ENCODE measurements around the gene HS2ST1.

Gene HS2ST1

GRCh38 chr1:87144316-87144895, 230.0 kb downstream of the HS2ST1 start:
- no peak for DNase-seq

- DNase-seq, result no peak
These were observed 230.5 kb downstream of the HS2ST1 start for GRCh38 chr1:87144981-87145380.

- DNase-seq, result no peak
These were observed 232.1 kb downstream of the HS2ST1 start for GRCh38 chr1:87146538-87146937.

GRCh38 chr1:87146986-87147385, 232.6 kb downstream of the HS2ST1 start:
- no peak for DNase-seq

GRCh38 chr1:87147851-87148250, 233.4 kb downstream of the HS2ST1 start:
- DNase-seq, result no peak

- no peak for DNase-seq
These were observed 234.2 kb downstream of the HS2ST1 start for GRCh38 chr1:87148661-87149060.

GRCh38 chr1:87149241-87150041, 235.0 kb downstream of the HS2ST1 start:
- no peak for DNase-seq

- DNase-seq, result no peak
These were observed 235.7 kb downstream of the HS2ST1 start for GRCh38 chr1:87150143-87150542.

GRCh38 chr1:87151500-87152421, 237.3 kb downstream of the HS2ST1 start:
- DNase-seq, result no peak

- no peak for DNase-seq
These were observed 239.9 kb downstream of the HS2ST1 start for GRCh38 chr1:87154384-87154783.

GRCh38 chr1:87155170-87155569, 240.7 kb downstream of the HS2ST1 start:
- DNase-seq, result no peak

- DNase-seq, result no peak
These were observed 241.2 kb downstream of the HS2ST1 start for GRCh38 chr1:87155648-87156047.

GRCh38 chr1:87156124-87156523, 241.7 kb downstream of the HS2ST1 start:
- no peak for DNase-seq

GRCh38 chr1:87159378-87159915, 245.0 kb downstream of the HS2ST1 start:
- DNase-seq, result no peak

Measured in activated effector memory CD4-positive, alpha-beta T cell treated with Interleukin-2 at 50 U/mL for 16 hours (primary cell).